Activated B cell treated with CpG ODN at 0.5 μM for 24 hours (primary cell): Measurements from ENCODE around the gene ACTRT2. TPM values are rescaled to one million over a fixed set of nuclear protein-coding genes. Genes with fewer than 3 reads are reported as not detected.

Experiments used
- ATAC-seq: fragments of 200-7000 bp; cut with Tn5 transposase; one replicate; pipeline ENCODE4 v1.10.0; 2021; ENCODE audit warnings: low read depth, mild to moderate bottlenecking, moderate library complexity
- CTCF ChIA-PET: fragments of 350-600 bp; sonication (Branson Sonifier 250); formaldehyde crosslinking; loops from one replicate; lab custom pipeline; 2021; ENCODE audit warnings: antibody characterized with exemption; lab: Charles Lee
- POLR2A ChIA-PET: fragments of 350-600 bp; sonication (Branson Sonifier 250); formaldehyde crosslinking; loops from one replicate; lab custom pipeline; 2021; ENCODE audit warnings: antibody characterized with exemption; lab: Charles Lee
- DNase-seq: peaks from one replicate; pipeline ENCODE4 v3.0.0; 2022
- H3K27ac Mint-ChIP-seq: one replicate; pipeline ENCODE4 v1.8.0; 2020; ENCODE audit warnings: mixed read lengths
- H3K27me3 Mint-ChIP-seq: one replicate; pipeline ENCODE4 v1.8.0; 2021; ENCODE audit warnings: mixed read lengths
- H3K36me3 Mint-ChIP-seq: one replicate; pipeline ENCODE4 v1.8.0; 2021; ENCODE audit warnings: low read depth, mixed read lengths
- H3K4me1 Mint-ChIP-seq: one replicate; pipeline ENCODE4 v1.8.0; 2021; ENCODE audit warnings: mixed read lengths
- H3K4me3 Mint-ChIP-seq: one replicate; pipeline ENCODE4 v1.8.0; 2020; ENCODE audit warnings: mild to moderate bottlenecking, mixed read lengths
- H3K9me3 Mint-ChIP-seq: one replicate; pipeline ENCODE4 v1.8.0; 2020; ENCODE audit warnings: mixed read lengths
- intact Hi-C: fragments of 100-400 bp; cut with micrococcal nuclease; formaldehyde crosslinking; loops from one replicate; pipeline ENCODE4 v1.15.1; 2024
- total RNA-seq: library from RNA; stranded (reverse); gene quantifications from 2 replicates; pipeline ENCODE4 v1.2.3, GENCODE V29; 2022
- TF ChIP-seq, protein P1 (sequence below): fragments of 200-600 bp; IDR thresholded peaks from one replicate; pipeline ENCODE4 v1.8.0; 2022; ENCODE audit warnings: antibody characterized with exemption, mild to moderate bottlenecking

Gene ACTRT2
- total RNA-seq, 1 donor from 2014 or later = not detected

GRCh38 chr1:3003039-3003940, 18.0 kb upstream of the ACTRT2 start:
- CTCF ChIA-PET = no interaction called here
- TF ChIP-seq, protein P1, sequence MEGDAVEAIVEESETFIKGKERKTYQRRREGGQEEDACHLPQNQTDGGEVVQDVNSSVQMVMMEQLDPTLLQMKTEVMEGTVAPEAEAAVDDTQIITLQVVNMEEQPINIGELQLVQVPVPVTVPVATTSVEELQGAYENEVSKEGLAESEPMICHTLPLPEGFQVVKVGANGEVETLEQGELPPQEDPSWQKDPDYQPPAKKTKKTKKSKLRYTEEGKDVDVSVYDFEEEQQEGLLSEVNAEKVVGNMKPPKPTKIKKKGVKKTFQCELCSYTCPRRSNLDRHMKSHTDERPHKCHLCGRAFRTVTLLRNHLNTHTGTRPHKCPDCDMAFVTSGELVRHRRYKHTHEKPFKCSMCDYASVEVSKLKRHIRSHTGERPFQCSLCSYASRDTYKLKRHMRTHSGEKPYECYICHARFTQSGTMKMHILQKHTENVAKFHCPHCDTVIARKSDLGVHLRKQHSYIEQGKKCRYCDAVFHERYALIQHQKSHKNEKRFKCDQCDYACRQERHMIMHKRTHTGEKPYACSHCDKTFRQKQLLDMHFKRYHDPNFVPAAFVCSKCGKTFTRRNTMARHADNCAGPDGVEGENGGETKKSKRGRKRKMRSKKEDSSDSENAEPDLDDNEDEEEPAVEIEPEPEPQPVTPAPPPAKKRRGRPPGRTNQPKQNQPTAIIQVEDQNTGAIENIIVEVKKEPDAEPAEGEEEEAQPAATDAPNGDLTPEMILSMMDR = no peak
- Mint-ChIP-seq H3K27me3 (peaks cover 6% of the 10 kb centered on the region), H3K4me3 (no peak overlapping the region), H3K27ac (no peak overlapping the region), H3K9me3 (peaks cover 8% of the 10 kb centered on the region), H3K4me1 (no peaks in the 10 kb centered on the region), H3K36me3 (no peaks in the 10 kb centered on the region)
- intact Hi-C loops = no loop called here
- peak; percentile 6 for DNase-seq
- ATAC-seq = no peak
- POLR2A ChIA-PET = no interaction called here

DNA sequence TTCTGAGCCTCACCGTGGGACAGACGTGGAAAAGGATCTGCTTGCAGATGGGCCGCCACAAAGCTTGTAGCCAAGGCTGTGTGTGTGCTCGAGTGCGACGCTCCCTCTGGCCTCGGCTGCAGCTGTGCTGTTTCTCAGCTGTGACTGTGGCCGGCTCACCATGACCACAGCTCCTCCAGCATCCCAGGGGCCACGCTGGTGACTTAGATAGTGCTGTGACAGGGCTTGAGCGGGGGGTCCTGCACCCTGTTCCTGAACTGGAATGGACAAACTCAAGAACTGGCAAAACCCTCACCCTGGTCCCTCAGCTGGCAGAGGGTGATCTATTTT, 17.4 kb upstream of the ACTRT2 start:
- Mint-ChIP-seq H3K27me3 (peaks cover 6% of the 10 kb centered on the region), H3K4me1 (no peaks in the 10 kb centered on the region), H3K9me3 (peaks cover 8% of the 10 kb centered on the region), H3K27ac (no peak overlapping the region), H3K4me3 (no peak overlapping the region), H3K36me3 (no peaks in the 10 kb centered on the region)
- intact Hi-C loops = no loop called here
- ChIA-PET POLR2A (no interaction called here), CTCF (no interaction called here)
- ATAC-seq (no peak), DNase-seq (no peak)
- TF ChIP-seq, protein P1 = no peak

GRCh38 chr1:3004285-3005205, 16.7 kb upstream of the ACTRT2 start:
- peak; percentile 8 for DNase-seq
- Mint-ChIP-seq H3K27me3 (peaks cover 6% of the 10 kb centered on the region), H3K4me1 (no peaks in the 10 kb centered on the region), H3K27ac (no peak overlapping the region), H3K9me3 (peaks cover 8% of the 10 kb centered on the region), H3K4me3 (no peak overlapping the region), H3K36me3 (no peaks in the 10 kb centered on the region)
- TF ChIP-seq, protein P1 = no peak
- intact Hi-C loops = no loop called here
- POLR2A ChIA-PET = no interaction called here
- CTCF ChIA-PET = no interaction called here
- no peak for ATAC-seq

GRCh38 chr1:3005771-3006170, 15.5 kb upstream of the ACTRT2 start:
- Mint-ChIP-seq H3K4me3 (no peak overlapping the region), H3K9me3 (peaks cover 8% of the 10 kb centered on the region), H3K36me3 (no peaks in the 10 kb centered on the region), H3K4me1 (no peaks in the 10 kb centered on the region), H3K27me3 (peaks cover 2% of the 10 kb centered on the region), H3K27ac (no peak overlapping the region)
- ATAC-seq (no peak), DNase-seq (no peak)
- TF ChIP-seq, protein P1 = no peak
- ChIA-PET CTCF (no interaction called here), POLR2A (no interaction called here)
- intact Hi-C loops = no loop called here
